ENCODE data around the gene TWSG1.
"Not testable (repeated sequence)": the region's sequence is repeated elsewhere in the genome, so short reads cannot be mapped to it uniquely, and the experiment has no call there.

TWSG1 gene

GRCh38 chr18:9392726-9393125 is 58.2 kb downstream of the TWSG1 start:
- no peak for DNase-seq (ENCODE audit: low read depth)

- DNase-seq (ENCODE audit: low read depth) = no peak
Observed at GRCh38 chr18:9394046-9394445, 59.5 kb downstream of the TWSG1 start.

- DNase-seq (ENCODE audit: low read depth) = no peak
Observed at GRCh38 chr18:9400197-9400596, 65.6 kb downstream of the TWSG1 start.

- no peak for DNase-seq (ENCODE audit: low read depth)
Observed at GRCh38 chr18:9401176-9401575, 66.6 kb downstream of the TWSG1 start.

- DNase-seq (ENCODE audit: low read depth) = not testable (repeated sequence)
Observed at GRCh38 chr18:9402358-9403007, 67.9 kb downstream of the TWSG1 start.

- DNase-seq (ENCODE audit: low read depth) = no peak
Observed at GRCh38 chr18:9403795-9404564, 69.4 kb downstream of the TWSG1 start.

GRCh38 chr18:9404565-9405060 is 70.0 kb downstream of the TWSG1 start:
- DNase-seq (ENCODE audit: low read depth) = peak; percentile 5

GRCh38 chr18:9405130-9405529 is 70.6 kb downstream of the TWSG1 start:
- DNase-seq (ENCODE audit: low read depth) = no peak

GRCh38 chr18:9405977-9406376 is 71.4 kb downstream of the TWSG1 start:
- no peak for DNase-seq (ENCODE audit: low read depth)

- DNase-seq (ENCODE audit: low read depth) = no peak
Observed at GRCh38 chr18:9410515-9410914, 75.9 kb downstream of the TWSG1 start.

- no peak for DNase-seq (ENCODE audit: low read depth)
Observed at GRCh38 chr18:9413576-9413975, 79.0 kb downstream of the TWSG1 start.

- no peak for DNase-seq (ENCODE audit: low read depth)
Observed at GRCh38 chr18:9416563-9417072, 82.0 kb downstream of the TWSG1 start.

GRCh38 chr18:9417073-9417851 is 82.7 kb downstream of the TWSG1 start:
- DNase-seq (ENCODE audit: low read depth) = no peak

- no peak for DNase-seq (ENCODE audit: low read depth)
Observed at GRCh38 chr18:9418047-9418690, 83.6 kb downstream of the TWSG1 start.

GRCh38 chr18:9419956-9420631 is 85.5 kb downstream of the TWSG1 start:
- no peak for DNase-seq (ENCODE audit: low read depth)

GRCh38 chr18:9421096-9421900 is 86.7 kb downstream of the TWSG1 start:
- DNase-seq (ENCODE audit: low read depth) = no peak

GRCh38 chr18:9421901-9422327 is 87.3 kb downstream of the TWSG1 start:
- DNase-seq (ENCODE audit: low read depth) = no peak

GRCh38 chr18:9422816-9423519 is 88.4 kb downstream of the TWSG1 start:
- no peak for DNase-seq (ENCODE audit: low read depth)

GRCh38 chr18:9423648-9424047 is 89.1 kb downstream of the TWSG1 start:
- DNase-seq (ENCODE audit: low read depth) = not testable (repeated sequence)

GRCh38 chr18:9424235-9424634 is 89.7 kb downstream of the TWSG1 start:
- not testable (repeated sequence) for DNase-seq (ENCODE audit: low read depth)
